Measurements from ENCODE around the gene IMMT.

DNA sequence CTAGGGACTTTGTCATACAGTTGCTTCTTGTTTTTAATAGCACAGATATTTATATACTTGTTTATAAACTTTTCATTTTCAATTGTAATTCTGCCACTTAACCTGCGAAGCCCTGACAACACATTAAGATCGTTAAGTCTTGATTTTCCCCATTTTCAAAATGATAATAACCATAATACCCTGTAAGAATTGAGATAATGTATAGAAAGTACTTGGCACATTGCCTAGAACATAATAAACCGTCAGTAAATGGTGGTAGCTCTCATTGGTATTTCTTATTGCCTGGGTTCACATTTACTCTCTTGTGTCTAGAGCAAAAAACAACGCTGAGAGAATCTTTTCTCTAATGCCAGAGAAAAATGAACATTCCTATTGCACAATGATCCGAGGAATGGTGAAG lies 70.6 kb downstream of the IMMT start:
- TF ChIP-seq POLR2A (IDR thresholded peaks at IDR 0.05; ENCODE audit: low read length) (no peak), GATA1 (IDR thresholded peaks at IDR 0.05; ENCODE audit: low read depth, low read length) (no peak)
